Breast epithelium (tissue), 3 donors: ENCODE results near the gene YIPF2.

ENCODE experiments used
- POLR2A ChIP-seq: fragments of 450-650 bp; IDR thresholded peaks from one replicate; pipeline ENCODE4 v1.6.1; 2016; ENCODE audit warnings: antibody characterized with exemption, mild to moderate bottlenecking, moderate library complexity
- POLR2AphosphoS5 ChIP-seq, 3 donors: sonication (generic); formaldehyde crosslinking; IDR thresholded peaks; one replicate each; pipeline ENCODE4 v1.6.1; 2017; ENCODE audit warnings: antibody characterized with exemption in 3 of 3
- TF ChIP-seq, protein P1 (sequence below), 3 donors: fragments of 450-650 bp; IDR thresholded peaks; one replicate each; pipeline ENCODE4 v1.5.1; 2016 to 2017; ENCODE audit warnings: antibody characterized with exemption in 3 of 3, mild to moderate bottlenecking in 3 of 3, moderate library complexity in 3 of 3

DNA sequence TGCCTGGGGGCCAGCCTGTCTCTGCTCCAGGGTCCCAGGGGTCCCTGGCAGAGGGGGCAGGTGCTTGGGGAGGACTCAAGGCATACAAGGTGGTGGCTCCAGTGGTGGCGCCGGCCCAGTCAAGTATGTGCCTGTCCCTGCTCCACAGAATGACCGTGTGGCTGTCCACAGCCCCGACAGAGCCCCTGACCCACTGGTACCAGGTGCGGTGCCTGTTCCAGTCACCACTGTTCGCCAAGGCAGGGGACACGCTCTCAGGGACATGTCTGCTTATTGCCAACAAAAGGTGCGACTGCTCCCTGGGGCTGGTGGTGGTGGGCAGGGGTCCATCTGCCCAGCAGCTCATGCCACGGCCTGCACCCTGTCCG is 8.2 kb downstream of the YIPF2 start:
- TF ChIP-seq POLR2A: no peak
- TF ChIP-seq, protein P1, sequence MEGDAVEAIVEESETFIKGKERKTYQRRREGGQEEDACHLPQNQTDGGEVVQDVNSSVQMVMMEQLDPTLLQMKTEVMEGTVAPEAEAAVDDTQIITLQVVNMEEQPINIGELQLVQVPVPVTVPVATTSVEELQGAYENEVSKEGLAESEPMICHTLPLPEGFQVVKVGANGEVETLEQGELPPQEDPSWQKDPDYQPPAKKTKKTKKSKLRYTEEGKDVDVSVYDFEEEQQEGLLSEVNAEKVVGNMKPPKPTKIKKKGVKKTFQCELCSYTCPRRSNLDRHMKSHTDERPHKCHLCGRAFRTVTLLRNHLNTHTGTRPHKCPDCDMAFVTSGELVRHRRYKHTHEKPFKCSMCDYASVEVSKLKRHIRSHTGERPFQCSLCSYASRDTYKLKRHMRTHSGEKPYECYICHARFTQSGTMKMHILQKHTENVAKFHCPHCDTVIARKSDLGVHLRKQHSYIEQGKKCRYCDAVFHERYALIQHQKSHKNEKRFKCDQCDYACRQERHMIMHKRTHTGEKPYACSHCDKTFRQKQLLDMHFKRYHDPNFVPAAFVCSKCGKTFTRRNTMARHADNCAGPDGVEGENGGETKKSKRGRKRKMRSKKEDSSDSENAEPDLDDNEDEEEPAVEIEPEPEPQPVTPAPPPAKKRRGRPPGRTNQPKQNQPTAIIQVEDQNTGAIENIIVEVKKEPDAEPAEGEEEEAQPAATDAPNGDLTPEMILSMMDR (IDR thresholded peaks at IDR 0.05): no peak
- no peak for TF ChIP-seq POLR2AphosphoS5 (IDR thresholded peaks at IDR 0.05)
